HG02623 (cell line): Measurements from ENCODE around the gene ACP4.
"Not testable (repeated sequence)": the region's sequence is repeated elsewhere in the genome, so short reads cannot be mapped to it uniquely, and the experiment has no call there.

Experiments
- ATAC-seq: cut with Tn5 transposase; IDR thresholded peaks from one replicate; pipeline ENCODE4 v1.9.1; 2021; ENCODE audit warnings: moderate library complexity; ENCODE audit not compliant: unreplicated experiment

The ACP4 gene, protein sequence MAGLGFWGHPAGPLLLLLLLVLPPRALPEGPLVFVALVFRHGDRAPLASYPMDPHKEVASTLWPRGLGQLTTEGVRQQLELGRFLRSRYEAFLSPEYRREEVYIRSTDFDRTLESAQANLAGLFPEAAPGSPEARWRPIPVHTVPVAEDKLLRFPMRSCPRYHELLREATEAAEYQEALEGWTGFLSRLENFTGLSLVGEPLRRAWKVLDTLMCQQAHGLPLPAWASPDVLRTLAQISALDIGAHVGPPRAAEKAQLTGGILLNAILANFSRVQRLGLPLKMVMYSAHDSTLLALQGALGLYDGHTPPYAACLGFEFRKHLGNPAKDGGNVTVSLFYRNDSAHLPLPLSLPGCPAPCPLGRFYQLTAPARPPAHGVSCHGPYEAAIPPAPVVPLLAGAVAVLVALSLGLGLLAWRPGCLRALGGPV

DNA sequence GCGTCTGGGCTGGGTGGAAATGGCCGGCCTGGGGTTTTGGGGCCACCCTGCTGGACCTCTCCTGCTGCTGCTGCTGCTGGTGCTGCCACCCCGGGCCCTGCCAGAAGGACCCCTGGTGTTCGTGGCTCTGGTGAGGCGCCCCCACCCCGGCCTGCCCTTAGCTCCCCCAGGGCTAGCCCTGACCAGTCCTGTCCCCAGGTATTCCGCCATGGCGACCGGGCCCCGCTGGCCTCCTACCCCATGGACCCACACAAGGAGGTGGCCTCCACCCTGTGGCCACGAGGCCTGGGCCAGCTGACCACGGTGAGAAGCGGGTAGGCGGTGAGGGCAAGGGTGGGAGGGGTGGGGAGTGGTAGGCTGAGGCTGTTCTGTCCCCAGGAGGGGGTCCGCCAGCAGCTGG lies at the start of gene ACP4:
Gene ACP4, plus strand, starts transcription at position 20 of the 400 bp plus-strand sequence. Its CDS starts 0 bp downstream, at position 20.
- no peak for ATAC-seq

DNA sequence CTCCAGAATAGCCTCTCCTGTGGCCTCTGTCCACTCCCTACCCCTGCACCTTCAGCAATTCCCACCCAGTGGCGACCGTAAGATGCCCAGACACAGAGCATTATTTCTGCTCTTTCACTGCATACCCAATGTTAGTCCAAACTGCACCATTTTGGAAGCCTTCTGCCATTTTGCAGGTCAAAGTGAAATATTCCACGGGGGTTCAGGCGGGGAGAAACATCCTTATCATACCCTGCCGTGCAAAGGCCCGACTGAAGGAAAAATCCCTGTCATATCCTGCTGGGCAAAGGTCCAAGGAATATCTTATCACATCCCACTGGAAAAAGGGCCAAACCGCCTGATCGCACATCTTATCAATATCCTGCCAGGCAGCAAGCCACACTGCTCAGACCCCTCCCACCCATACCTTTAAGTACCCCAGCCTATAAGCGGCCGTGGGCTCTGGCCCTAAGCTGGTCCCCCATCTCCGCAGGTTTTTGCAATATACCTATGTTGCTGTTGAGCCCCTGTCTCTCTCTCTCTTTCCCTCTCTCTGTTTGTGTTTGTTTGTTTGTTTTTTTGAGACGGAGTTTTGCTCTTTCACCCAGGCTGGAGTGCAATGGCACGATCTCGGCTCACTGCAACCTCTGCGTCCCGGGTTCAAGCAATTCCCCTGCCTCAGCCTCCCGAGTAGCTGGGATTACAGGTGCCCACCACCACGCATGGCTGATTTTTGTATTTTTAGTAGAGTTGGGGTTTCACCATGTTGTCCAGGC lies 48.9 kb upstream of the ACP4 start:
- no peak for ATAC-seq

DNA sequence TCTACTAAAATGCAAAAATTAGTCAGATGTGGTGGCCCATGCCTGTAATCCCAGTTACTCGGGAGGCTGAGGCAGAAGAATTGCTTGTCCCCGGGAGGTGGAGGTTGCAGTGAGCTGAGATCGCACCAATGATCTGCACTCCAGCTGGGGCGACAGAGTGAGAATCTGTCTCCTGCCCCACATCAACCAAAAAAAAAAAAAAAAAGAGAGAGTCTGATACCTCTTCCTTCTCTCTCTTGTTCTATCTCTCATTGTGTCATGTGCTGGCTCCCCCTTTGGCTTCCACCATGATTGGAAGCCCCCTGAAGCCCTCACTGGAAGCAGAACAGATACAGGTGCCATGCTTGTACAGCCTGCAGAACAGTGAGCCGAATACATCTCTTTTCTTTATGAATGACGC lies 46.7 kb upstream of the ACP4 start:
- no peak for ATAC-seq

DNA sequence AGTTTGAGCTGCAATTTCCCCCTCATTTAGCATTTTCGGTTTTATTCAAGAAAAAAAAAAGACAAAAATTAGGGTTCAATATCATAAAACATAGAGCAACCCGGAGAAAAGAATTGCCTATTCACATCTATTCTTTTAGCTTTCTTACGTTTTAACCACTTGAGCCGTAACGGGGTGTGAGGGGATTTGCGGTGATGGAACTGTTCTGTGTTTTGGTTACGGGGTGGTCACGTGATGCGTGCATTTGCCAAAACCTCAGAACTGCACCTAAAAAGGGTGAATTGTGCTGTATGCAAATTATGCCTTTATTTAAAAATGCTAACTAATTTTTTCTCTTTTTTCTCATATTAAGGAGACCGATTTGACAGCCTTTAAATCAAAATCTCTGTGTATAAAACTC lies 45.0 kb upstream of the ACP4 start:
- ATAC-seq: no peak

DNA sequence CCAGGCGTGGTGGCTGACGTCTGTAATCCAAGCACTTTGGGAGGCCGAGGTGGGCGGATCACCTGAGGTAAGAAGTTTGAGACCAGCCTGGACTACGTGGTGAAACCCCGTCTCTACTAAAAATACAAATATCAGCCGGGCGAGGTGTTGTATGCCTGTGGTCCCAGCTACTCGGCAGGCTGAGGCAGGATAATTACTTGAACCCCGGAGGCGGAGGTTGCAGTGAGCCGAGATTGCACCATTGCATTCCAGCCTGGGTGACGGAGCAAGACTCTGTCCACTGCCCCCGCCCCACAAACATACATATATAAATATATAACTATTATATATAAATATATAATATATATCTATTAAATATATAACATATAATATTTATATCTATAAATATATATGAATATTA lies 43.1 kb upstream of the ACP4 start:
- not testable (repeated sequence) for ATAC-seq

DNA sequence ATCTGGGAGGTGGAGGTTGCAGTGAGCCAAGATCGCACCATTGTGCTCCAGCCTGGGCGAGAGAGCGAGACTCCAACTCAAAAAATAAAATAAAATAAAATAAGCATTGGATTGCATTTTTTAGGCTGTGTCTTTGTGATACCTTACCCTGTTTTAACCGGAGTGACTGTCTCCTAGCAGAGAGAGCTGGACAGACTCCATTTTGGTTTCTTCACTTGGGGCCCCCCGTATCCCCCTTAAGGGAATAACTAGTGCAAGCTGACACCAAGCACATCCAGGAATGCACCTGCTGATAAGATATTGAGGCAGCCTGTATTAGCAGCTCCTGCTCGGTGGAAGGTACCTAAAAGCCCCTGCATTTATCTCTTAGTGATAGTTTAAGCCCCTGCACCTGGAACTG lies 40.7 kb upstream of the ACP4 start:
- no peak for ATAC-seq

DNA sequence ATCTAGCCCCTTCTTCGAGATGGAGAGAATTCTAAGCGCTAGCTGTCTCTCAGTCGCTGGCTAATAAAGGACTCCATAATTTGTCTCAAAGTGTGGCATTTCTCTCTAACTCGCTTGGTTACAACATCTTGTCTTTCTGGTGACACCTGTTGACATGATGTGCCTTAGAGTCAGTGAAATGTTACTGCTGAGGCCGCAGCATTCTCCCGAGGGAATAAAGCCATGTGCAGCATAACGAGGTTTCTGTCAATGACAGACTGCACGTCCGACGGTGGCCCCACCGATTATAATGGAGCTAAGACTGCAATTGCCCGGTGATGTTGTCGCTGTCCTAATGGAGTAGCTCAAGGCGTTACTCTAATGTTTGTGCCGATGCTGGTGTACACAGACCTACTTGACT lies 40.2 kb upstream of the ACP4 start:
- no peak for ATAC-seq

DNA sequence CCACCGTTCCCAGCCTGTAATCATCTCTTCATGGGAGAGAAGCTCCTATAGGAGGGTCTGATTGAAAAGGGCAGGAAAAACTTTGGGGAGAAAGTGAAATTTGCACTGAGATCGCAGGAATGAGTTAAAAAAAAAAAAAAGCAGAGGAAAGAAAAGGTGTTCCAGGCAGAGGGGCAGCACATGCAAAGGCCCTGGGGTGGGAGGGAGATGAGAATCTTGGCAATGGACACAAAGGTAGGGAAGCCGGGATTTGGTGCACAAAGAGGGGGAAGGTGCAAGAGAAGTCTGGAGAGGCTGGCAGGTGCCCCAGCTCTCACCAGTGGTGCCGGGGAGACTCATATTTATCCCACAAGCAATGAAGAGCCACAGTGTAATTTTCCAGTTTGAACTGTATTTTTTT lies 36.3 kb upstream of the ACP4 start:
- ATAC-seq: no peak

DNA sequence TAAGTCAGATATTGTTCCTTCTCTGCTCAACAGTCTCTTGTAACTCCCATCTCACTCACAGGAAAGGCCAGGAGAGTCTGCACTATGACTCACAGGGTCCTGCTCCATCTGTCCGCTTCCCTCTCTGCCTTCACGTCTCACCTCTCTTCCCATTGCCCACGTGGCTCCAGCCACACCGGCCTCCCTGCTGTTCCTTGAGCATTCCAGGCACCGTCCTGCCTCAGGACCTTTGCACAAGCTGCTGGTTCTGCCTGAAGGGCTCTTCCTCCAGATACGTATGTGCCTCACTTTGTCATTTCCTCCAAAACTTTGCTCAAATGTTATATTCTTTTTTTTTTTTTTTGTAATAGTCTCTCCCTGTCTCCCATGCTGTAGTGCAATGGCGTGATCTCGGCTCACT lies 34.0 kb upstream of the ACP4 start:
- not testable (repeated sequence) for ATAC-seq

DNA sequence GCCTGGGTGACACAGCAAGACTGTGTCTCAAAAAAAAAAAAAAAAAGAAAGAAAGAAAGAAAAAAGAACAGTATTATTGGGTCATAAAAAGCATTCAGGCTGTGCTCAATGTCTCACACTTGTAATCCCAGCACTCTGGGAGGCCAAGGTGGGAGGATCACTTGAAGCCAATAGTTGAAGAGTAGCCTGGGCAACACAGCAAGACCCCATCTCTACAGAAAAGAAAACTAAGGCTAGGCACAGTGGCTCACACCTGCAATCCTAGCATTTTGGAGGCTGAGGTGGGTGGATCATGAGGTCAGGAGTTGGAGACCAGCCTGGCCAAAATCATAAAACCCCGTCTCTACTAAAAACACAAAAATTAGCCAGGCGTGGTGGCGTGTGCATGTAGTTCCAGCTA lies 32.6 kb upstream of the ACP4 start:
- not testable (repeated sequence) for ATAC-seq

DNA sequence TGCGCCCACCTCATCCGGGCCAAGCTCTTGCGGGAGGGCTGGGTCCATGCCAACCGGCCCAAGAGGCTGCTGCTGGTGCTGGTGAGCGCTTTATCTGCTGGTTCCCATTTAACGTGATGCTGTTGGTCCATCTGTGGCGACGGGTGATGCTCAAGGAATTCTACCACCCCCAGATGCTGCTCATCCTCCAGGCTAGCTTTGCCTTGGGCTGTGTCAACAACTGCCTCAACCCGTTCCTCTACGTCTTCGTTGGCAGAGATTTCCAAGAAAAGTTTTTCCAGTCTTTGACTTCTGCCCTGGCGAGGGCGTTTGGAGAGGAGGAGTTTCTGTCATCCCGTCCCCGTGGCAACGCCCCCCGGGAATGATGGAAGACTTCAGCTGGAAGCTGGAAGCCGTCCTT lies 31.1 kb upstream of the ACP4 start:
- ATAC-seq: not testable (repeated sequence)

DNA sequence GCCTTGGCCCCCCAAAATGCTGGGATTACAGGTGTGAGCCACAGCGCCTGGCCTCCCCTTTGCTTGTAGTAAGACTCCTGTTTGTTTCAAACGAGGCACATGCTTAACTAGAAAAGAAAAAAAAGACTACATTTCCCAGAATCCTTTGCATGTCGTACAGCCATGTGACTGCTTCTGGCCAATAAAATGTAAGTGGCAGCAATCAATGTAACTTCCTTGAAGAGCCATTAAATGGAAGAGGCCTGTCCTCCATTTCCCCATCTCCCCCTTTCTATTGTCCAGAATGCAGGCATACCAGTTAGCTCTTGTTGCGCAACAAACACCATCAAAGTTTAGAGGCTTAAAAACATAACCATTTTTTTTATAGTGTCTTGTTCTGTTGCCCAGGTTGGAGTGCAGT lies 30.3 kb upstream of the ACP4 start:
- ATAC-seq: no peak

DNA sequence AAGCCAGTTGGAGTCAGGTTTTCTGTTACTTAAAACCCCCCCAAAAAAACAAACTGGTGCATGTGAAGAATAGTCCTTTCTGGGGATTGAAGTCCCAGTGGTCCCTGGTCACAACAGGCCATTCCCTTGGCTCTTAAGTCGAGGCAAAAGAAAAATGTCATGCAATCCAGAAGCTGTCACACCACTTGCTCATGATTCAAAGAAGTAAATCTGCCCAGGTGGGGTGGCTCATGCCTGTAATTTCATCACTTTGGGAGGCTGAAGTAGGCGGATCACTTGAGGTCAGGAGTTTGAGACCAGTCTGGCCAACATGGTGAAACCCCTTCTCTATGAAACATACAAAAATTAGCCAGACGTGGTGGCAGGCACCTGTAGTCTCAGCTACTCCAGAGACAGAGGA lies 28.7 kb upstream of the ACP4 start:
- ATAC-seq: not testable (repeated sequence)

DNA sequence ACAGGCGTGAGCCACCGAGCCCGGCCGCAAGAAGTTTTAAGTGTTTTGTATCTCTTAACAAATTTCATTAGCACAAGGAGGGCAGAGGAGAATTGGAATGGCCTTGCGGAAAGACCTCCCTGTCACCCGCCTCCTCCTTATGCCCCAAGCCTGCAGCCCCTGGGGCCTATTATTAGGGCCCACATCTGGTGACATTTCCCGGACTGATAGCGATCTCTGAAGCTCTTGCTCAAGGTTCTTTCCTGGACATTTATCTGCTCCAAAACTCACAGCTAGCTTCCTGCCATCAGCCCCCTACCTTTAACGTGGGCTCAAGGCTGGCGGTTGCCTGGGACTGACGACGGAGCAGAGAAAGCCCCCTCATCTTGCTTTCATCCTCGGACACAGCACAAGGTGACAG lies 26.7 kb upstream of the ACP4 start:
- ATAC-seq: not testable (repeated sequence)

DNA sequence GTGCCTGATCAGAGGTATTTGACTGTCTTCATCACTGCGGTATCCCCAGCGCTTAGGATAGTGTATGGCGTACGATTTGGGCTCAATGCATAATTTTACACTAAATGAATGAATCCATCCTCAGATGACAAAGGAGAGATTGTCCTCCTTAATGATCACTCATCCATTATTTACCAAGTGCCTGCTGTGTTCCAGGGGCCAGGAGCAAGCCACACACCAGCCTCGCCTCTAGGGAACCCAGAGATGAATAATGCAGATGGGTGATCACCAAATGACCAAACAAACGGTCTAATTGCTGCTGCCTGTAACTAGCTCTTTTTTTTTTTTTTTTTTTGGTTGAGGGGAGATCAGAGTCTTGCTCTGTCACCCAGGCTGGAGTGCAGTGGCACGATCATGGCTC lies 25.8 kb upstream of the ACP4 start:
- ATAC-seq: no peak

DNA sequence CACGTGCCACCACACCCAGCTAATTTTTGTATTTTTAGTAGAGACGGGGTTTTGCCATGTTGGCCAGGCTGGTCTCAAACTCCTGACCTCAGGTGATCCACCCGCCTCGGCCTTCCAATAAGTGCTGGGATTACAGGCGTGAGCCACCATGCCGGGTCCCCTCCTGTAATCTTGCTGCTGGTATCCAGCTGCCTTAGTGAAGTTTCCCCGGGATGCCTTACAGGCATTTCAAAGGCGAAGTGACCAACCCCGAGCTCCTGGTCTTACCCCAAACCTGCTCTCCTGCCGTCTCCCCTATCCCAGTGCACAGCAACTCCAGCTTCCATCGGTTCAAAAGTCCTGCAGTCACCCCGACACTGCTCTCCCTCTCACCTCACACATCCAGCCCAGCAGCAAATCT lies 23.5 kb upstream of the ACP4 start:
- ATAC-seq: not testable (repeated sequence)

DNA sequence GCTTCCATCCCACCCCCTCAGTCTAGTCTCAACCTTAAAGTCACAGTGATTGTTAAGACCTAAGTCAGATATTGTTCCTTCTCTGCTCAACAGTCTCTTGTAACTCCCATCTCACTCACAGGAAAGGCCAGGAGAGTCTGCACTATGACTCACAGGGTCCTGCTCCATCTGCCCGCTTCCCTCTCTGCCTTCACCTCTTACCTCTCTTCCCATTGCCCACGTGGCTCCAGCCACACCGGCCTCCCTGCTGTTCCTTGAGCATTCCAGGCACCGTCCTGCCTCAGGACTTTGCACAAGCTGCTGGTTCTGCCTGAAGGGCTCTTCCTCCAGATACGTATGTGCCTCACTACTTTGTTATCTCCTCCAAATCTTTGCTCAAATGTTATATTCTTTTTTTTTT lies 23.0 kb upstream of the ACP4 start:
- ATAC-seq: not testable (repeated sequence)

DNA sequence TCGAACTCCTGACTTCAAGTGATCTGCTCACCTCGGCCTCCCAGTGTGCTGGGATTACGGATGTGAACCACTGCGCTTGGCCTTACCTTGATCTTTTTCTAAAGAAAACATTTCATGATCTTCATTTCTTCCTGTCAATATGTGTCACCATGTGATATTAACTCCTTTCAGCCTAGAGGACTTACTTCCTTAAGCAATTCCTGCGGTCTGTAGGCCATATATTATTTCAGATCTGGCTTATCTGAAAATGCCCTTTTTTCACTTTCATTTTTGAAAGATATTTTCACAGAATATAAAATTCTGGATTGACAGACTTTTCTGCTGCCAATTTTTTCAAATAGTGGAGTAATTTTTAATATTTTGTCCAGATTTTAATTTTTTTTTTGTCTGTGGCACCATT lies 21.9 kb upstream of the ACP4 start:
- no peak for ATAC-seq

DNA sequence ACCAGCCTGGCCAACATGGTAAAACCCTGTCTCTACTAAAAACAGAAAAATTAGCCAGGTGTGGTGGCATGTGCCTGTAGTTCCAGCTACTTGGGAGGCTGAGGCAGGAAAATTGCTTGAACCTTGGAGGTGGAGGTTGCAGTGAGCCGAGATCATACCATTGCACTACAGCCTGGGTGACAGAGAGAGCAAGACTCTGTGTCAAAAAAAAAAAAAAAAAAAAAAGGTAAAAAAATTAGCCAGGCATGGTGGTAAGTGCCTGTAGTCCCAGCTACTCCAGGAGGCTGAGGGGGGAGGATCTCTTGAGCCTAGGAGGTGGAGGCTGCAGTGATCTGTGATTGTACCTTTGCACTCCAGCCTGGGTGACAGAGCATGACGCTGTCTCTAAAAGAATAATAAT lies 20.1 kb upstream of the ACP4 start, which contains the start of gene GPR32:
Gene GPR32, plus strand, starts transcription at position 301 of the 400 bp plus-strand sequence. CDS start 137 bp downstream, outside the sequence.
- ATAC-seq: not testable (repeated sequence)

DNA sequence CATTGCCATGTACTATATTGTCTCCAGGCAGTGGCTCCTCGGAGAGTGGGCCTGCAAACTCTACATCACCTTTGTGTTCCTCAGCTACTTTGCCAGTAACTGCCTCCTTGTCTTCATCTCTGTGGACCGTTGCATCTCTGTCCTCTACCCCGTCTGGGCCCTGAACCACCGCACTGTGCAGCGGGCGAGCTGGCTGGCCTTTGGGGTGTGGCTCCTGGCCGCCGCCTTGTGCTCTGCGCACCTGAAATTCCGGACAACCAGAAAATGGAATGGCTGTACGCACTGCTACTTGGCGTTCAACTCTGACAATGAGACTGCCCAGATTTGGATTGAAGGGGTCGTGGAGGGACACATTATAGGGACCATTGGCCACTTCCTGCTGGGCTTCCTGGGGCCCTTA lies 19.3 kb upstream of the ACP4 start:
- ATAC-seq: no peak

DNA sequence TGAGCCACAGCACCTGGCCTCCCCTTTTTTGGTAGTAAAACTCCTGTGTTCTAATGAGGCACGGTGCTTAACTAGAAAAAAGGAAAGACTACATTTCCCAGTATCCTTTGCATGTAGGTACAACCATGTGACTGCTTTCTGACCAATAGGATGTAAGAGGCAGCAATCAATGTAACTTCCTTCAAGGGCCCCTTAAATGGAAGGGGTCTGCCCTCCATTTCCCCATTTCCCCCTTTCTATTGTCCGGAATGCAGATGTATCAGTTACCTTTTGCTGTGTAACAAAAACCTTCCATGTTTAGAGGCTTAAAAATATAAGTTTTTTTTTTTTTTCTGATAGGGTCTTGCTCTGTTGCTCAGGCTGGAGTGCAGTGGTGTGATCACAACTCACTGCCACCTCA lies 17.7 kb upstream of the ACP4 start:
- ATAC-seq: no peak

DNA sequence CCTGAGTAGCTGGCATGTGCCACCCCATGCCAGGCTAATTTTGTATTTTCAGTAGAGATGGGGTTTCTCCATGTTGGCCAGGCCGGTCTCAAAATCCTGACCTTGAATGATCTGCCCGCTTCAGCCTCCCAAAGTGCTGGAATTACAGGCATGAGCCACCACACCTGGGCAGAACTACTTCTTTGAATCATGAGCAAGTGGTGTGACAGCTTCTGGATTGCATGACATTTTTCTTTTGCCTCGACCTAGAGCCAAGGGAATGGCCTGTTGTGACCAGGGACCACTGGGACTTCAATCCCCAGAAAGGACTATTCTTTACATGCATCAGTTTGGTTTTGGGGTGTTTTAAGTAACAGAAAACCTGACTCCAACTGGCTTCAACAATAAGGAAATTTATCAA lies 17.3 kb upstream of the ACP4 start:
- ATAC-seq: not testable (repeated sequence)
